ENCODE results near the gene ATRN.

Gene ATRN

DNA sequence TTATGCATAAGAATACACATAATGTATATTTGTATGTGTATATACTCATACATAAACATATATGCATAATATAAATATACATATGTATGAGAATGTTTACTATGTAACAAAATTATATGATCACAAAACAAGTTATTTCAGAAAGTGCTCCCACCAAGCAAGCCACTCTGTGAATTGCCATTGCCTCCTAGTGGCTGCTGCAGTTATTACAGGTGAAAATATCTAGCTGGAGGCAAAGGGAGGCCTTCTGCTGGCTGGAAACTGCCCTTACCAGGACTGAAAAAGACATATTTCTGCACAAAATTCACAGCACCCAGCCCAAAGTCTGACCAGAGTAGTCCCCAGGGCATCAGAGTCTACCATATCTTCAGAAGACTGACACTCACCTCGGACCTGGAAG lies 225.4 kb downstream of the ATRN start:
- no peak for DNase-seq (ENCODE audit: low read depth)

DNA sequence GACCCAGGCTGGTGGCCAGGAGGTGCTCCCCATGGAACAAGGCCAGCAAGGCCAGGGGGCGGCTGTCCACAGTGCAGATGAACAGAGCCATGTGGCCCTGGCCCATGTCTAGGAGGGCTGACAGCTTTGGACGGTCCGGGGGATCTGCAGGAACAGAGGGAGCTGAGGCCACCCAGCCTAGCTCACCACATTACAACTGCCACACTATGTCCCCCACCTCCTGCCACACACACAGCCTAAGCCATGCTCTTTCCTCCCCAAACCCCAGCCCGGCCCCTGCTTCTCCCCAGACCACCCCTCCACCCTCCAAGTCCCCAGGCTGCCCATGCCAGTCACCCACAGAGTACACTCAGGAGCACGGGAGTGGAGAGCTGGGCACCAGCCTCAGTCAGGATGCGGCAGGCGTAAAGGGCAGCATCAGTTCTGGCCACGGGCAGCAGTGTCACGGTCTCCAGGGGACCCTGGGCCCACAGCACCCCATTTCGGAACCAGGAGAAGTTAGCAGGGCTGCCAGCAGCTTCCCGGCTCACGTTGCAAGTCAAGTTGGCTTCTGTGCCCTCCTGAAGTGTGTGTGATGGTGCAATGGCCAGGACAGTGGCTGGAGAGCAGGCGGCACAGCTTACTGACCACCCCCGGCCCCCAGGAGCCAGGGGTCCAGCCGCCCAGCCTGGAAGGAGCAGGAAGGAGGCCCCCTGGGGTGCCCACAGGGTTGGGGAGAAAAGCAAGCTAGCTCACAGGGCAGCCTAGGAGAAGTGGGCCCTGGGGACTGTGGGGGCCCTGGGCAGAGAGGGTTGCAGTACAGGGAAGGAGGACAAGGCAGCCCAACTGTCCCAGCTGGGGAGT lies 226.1 kb downstream of the ATRN start:
- DNase-seq (ENCODE audit: low read depth) = no peak

DNA sequence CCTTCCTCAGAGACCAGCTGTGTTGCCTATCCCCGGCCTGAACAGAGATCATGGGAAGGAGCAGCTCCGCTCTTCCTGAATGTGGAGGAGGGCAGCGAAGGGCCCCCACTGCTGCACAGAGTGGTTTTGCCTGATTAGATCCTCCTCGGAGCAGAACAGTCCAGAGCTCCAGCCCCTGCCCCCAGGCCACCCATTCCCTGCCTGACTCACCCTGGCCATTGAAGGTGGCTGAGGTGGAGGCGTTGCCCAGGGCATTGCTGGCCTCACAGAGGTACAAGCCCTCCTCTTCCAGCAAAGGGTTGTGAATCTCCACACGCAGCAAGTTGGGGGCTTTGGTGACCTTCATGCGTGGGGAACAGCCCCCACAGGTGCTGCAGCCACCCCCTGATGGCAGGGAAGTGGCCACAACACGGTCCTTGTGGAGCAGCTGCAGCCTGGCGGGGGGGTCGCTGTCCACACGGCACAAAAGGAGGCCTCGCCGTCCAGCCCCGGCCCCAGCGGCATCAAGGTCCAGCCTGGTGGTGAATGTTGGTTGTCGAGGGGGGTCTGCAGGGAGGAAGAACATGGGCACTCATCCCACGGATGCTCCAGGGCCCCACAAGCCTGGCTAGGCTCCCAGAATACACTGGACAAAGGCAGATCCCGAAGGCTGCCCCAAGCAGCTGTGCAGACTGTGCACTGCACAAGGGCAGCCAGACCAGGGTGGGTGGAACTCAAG lies 226.9 kb downstream of the ATRN start:
- no peak for DNase-seq (ENCODE audit: low read depth)

DNA sequence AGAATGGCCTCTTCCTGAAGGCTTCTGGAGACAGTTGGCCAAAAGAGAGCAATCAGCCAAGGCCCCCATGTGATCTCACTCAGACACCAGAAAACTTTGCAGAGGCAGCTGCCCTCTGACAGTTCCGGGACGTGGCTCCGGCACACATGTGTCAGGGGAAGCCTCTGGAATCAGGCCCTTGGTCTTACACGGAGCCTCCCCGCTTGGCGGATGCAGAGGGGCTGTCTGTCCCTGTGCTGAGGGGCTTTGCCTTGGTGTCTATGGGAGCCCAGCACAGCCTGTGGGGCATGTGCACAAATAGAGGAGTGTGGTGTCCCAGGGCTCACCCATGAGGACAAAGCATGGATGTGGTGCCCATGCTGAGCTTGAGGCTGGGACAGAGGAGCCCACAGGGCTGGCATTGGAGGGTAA lies 227.8 kb downstream of the ATRN start:
- no peak for DNase-seq (ENCODE audit: low read depth)

DNA sequence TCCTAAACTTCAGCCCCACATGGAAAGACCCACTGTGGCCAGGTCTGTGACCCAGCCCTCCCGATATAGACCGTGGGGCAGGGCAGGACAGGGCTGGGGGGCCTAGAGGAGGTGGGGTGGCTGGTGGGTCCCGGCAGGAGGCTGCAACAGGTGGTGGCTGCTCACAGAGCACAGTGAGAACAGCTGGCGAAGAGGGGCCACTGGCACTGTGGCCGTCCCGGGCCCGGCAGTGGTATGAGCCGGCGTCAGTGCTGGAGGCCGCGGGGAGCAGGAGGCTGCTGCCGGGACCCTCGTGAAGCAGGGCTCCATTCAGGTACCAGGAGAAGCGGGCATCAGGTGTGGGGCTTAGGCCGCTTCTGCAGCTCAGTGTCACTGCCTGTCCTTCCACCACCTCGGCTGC lies 228.2 kb downstream of the ATRN start:
- no peak for DNase-seq (ENCODE audit: low read depth)

Data from activated T-helper 1 cell treated with Interleukin-2 at 50 U/mL for 16 hours (primary cell).